AG09319 (cell line): Measurements from ENCODE around the gene PPP2CA.
A peak's percentile ranks its signal among the peaks of the same experiment; 100 is the strongest.

Source experiments
- DNase-seq: peaks from one replicate; pipeline ENCODE4 v3.0.0-alpha.2; 2010; ENCODE audit warnings: low read depth; ENCODE audit errors: extremely low read depth
- TF ChIP-seq, protein P1 (sequence below): IDR thresholded peaks from 2 replicates; pipeline ENCODE4 v1.5.1; 2011; ENCODE audit warnings: low read depth, mild to moderate bottlenecking, inconsistent platforms, low read length, moderate library complexity

Gene PPP2CA

DNA sequence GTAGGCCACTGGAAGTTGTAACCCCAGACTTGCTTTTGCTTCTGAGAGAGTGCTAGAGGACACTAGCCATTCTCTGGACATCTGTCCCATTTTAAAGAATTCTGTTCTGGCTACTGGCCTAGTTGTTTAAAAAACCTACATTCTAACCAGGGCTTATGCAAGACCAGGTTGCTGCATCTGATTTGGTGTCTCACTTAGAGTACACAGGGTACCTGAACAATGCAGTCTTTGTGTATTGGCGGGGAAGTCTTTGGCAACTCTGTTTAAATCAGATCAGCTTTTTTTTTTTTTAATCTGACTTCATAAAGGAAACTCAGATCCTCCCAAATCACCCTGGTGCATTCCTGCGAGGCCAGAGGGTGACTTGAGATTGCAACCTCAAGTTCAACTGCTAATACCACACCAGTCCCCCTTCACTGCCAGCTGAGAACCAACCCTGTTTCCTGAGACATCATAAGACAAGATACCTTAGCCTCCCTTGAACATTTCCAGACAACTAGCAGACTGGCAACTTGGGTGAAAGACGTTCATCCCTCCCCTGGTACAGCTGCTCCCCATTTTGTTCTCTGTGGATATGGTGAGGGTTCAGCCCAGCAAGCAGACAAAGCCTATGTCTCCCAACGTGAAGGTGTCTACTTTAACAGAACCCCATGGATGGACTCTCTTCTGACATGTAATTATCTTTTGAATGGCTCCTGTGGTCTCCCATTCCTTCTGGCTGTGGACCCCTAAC, 76.1 kb downstream of the PPP2CA start:
- TF ChIP-seq, protein P1, sequence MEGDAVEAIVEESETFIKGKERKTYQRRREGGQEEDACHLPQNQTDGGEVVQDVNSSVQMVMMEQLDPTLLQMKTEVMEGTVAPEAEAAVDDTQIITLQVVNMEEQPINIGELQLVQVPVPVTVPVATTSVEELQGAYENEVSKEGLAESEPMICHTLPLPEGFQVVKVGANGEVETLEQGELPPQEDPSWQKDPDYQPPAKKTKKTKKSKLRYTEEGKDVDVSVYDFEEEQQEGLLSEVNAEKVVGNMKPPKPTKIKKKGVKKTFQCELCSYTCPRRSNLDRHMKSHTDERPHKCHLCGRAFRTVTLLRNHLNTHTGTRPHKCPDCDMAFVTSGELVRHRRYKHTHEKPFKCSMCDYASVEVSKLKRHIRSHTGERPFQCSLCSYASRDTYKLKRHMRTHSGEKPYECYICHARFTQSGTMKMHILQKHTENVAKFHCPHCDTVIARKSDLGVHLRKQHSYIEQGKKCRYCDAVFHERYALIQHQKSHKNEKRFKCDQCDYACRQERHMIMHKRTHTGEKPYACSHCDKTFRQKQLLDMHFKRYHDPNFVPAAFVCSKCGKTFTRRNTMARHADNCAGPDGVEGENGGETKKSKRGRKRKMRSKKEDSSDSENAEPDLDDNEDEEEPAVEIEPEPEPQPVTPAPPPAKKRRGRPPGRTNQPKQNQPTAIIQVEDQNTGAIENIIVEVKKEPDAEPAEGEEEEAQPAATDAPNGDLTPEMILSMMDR: no peak
- no peak for DNase-seq

DNA sequence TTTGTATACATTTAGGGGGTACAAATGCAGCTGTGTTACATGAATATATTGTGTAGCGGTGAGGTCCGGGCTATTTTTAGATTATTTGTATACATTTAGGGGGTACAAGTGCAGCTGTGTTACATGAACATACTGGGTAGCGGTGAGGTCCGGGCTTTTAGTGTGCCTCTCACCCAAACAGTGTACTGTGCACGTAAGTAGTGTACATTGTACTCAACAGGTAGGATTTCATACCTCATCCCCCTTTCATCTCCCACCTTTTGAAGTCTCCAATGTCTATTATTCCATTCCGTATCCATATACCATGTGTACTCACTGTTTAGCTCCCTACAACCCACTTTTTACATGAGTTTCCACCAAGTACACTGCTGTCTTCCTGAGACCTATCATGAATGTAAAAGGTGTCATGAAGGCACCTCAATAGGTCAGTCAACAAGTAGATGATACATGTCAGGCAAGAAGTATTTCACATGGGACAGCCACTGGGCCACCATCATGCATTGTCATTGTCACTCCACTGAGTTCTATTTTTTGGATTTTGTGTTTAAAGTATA, 76.8 kb downstream of the PPP2CA start:
- DNase-seq: no peak
- TF ChIP-seq, protein P1: no peak

DNA sequence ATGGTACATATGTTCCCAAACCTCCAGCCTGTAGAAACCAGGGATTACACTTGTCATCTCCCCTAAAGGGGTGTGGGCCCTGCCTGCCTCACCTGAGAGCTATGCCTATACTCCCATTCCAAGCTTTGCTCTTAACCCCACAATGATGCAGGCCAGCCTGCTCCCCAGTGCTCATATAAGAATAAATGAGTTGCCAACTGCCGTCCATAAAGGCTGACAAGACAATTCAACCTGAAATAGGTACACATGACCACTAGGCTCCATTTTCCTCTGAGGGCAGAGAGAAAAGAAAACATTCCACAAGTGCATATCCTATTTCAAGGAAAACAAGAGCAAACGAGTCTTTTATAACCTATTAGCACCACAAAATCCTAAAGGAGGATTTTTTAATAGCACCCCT, 77.6 kb downstream of the PPP2CA start:
- DNase-seq: no peak
- TF ChIP-seq, protein P1: no peak

DNA sequence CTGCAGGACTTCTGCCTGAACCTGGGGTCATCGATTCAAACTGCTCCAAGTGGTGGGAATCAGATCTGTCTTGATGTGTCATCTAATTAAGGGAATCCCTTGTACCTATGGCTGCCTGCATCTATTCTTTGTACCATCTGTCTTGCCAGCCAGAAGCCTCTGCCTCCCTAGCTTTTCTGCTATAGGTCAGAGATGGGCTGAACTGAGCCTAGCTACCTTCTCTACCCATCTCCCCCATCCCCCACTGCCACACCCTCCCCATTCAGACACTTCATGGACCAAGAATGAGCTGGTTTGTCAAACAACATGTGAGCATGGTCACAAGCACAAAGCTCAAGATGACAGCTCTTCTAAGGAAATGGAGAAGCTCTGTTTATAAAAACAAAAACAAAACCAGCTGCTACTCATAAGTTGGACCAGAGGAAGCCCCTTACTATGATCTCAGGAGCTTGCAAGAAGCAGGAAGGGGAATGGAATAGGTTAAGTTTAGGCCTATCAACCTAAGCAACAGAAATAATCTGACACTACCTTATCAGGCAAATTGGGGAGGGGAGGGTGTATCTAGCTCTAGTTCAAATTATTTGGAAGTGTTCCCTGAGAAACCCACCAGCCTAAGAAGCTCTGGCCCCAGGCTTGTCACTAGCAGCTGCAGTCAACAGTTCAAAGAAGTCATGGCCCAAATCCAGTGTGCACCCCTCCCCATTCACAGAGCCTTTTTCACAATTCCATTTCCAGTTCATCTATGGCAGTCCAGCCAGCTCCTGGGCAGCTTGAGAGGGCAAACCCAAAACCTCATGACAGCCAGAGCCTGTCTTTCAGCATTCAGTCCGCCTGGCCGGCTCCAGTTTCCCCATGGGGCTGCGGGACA, 79.0 kb downstream of the PPP2CA start:
- no peak for DNase-seq
- TF ChIP-seq, protein P1: no peak

DNA sequence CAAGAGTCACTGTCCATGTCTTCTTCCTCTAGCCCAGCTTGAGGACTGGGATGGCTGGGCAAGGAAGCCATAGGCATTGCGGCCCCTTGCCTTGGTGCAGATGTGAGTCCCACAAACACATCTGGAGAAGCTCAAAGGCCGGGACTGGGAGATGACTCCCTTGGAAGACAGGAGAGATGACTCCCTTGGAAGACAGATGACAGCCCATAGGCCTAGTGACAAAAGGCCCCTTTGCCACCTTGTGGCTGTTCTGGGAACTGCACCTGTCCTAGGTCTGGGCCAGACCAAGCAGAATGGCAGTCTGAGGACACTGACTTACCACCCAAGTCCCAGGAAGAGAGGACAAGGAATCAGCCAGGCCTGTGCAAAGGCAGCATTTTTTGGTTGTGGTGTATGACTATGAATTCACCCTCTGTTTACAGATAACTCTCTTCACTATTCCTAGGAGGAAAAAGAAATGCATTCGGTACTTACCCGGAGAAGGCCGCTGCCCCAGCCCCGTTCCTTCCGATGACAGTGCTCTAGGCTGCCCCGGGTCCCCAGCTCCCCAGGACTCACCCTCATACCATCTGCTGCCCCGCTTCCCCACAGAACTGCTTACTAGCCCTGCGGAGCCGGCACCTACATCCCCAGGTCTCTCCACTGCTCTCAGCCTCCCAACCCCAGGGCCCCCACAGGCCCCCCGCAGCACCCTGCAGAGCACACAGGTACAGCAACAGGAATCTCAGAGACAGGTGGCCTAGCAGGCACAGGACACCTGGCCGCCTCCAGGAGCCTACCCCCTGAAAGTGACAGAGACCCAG, 79.9 kb downstream of the PPP2CA start:
- DNase-seq: no peak
- TF ChIP-seq, protein P1: peak; percentile 89

DNA sequence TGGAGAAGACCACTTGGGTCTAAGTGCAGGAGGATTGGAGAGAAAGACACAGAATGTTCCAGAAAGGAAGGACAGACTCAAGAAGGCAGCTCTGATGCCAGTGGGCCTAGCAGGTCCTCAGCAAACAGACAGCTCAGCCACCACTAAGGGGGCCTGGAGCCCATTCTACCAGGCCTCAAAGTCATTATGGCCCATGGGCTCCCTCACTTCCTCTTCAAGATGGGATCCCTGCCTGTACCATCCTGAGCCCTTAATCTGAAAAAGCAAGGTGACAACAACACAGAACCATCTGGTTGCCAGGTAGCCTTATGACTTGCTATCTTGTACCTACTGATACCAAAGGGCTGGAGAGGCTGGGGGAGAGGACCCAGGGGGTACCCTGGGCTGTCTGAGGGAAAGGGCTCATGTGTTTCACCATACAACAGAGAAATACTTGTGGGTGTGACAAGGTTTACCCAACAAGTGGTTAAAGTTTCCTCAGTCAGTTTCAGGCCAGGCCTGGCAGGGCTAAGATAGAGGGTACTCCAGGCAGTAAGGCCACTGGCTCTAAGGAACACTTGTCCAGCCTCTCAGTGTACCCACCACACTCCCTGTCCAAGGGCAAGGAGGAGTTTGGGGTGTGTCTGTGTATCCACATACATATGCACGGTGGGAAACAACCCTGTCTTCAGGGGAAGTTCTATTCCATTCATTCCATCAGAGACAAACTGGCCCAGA, 80.7 kb downstream of the PPP2CA start:
- no peak for DNase-seq
- TF ChIP-seq, protein P1: no peak
